K562 (cell line): Measurements from ENCODE around the gene YES1. TPM values are rescaled to one million over a fixed set of nuclear protein-coding genes. Genes with fewer than 3 reads are reported as not detected.

Source experiments
- ATAC-seq: fragments of 200-7000 bp; cut with Tn5 transposase; 3 replicates; pipeline ENCODE4 v1.9.1; 2020; ENCODE audit warnings: moderate library complexity
- BruUV-seq: library from RNA; stranded (reverse); fragments of 400-500 nt; replicated peaks from 2 replicates; lab custom pipeline; 2021; lab: Mats Ljungman, UMichigan
- CTCF ChIA-PET: fragments of 300-600 bp; formaldehyde crosslinking; extraction: SDS; loops from one replicate; lab custom pipeline; 2021; ENCODE audit warnings: low intra/inter-chr PET ratio; lab: Yijun Ruan, JAX
- POLR2A ChIA-PET: fragments of 300-600, 350-650 bp; sonication (Branson Sonifier 250); formaldehyde crosslinking; extraction: SDS; loops from one replicate; lab custom pipeline; 2021; ENCODE audit warnings: antibody characterized with exemption, inconsistent platforms; lab: Yijun Ruan, JAX
- DNase-seq, 4 experiments: peaks; one replicate each; pipeline versions ENCODE4 v3.0.0 to v3.0.0-alpha.2; 2011 to 2018; ENCODE audit warnings: low spot score in 3 of 4, mixed read lengths in 3 of 4; ENCODE audit errors: extremely low read depth in 1 of 4
- FAIRE-seq: peaks from 2 replicates; lab custom pipeline; 2011; peaks lifted over from hg19 to GRCh38; lab: Jason Lieb, UNC
- H2AFZ ChIP-seq: 2 replicates; pipeline ENCODE4 v1.6.0; 2011; ENCODE audit warnings: low read depth, low read length, control low read depth, inconsistent platforms
- H3K27ac ChIP-seq: fragments of 200-600 bp; 3 replicates; pipeline ENCODE4 v1.8.0; 2011; ENCODE audit warnings: low read depth, mild to moderate bottlenecking, control low read depth, inconsistent platforms, low read length, moderate library complexity, mixed read lengths; ENCODE audit errors: extremely low read depth
- H3K27me3 ChIP-seq, 2 experiments: fragments of 300-600 bp in 1 of 2; 2 replicates in 1 of 2; 3 replicates in 1 of 2; pipeline versions ENCODE4 v1.6.0 to v1.8.0; 2011; ENCODE audit warnings: inconsistent platforms in 2 of 2, low read length in 2 of 2, mild to moderate bottlenecking in 1 of 2, mixed read lengths in 1 of 2, moderate library complexity in 1 of 2; ENCODE audit not compliant: control insufficient read depth in 2 of 2, insufficient read depth in 2 of 2
- H3K36me3 ChIP-seq: fragments of 300-600 bp; 3 replicates; pipeline ENCODE4 v1.8.0; 2011; ENCODE audit warnings: mild to moderate bottlenecking, low read length, inconsistent platforms; ENCODE audit not compliant: control insufficient read depth, insufficient read depth
- H3K4me1 ChIP-seq, 2 experiments: fragments of 200-600 bp in 1 of 2; replicated peaks in 1 of 2; 2 replicates in 1 of 2; 3 replicates in 1 of 2; pipeline versions ENCODE4 v1.5.1 to v1.8.0; 2011; ENCODE audit warnings: inconsistent platforms in 2 of 2, low read length in 2 of 2, mild to moderate bottlenecking in 1 of 2, mixed read lengths in 1 of 2, moderate library complexity in 1 of 2; ENCODE audit not compliant: control insufficient read depth in 2 of 2, insufficient read depth in 2 of 2
- H3K4me2 ChIP-seq: 2 replicates; pipeline ENCODE4 v1.6.1; 2011; ENCODE audit warnings: low read length, control low read depth, inconsistent platforms, mixed read lengths; ENCODE audit not compliant: insufficient read depth
- H3K4me3 ChIP-seq: fragments of 200-600 bp; sonication (generic), shearing (Covaris generic); 2 replicates; pipeline ENCODE4 v1.5.1; 2016; ENCODE audit warnings: control low read depth, inconsistent platforms
- H3K79me2 ChIP-seq: fragments of 200-600 bp; 3 replicates; pipeline ENCODE4 v1.8.0; 2011; ENCODE audit warnings: low read length, inconsistent platforms; ENCODE audit not compliant: control insufficient read depth, insufficient read depth
- H3K9ac ChIP-seq, 2 experiments: 2 replicates each; pipeline versions ENCODE4 v1.6.0 to v1.6.1; 2011; ENCODE audit warnings: low read depth in 2 of 2, low read length in 2 of 2, control low read depth in 1 of 2, inconsistent platforms in 1 of 2, mild to moderate bottlenecking in 1 of 2, mixed read lengths in 1 of 2; ENCODE audit not compliant: insufficient read depth in 1 of 2
- H3K9me1 ChIP-seq: one replicate; pipeline ENCODE4 v1.6.0; 2011; ENCODE audit warnings: inconsistent platforms, mild to moderate bottlenecking, low read length, moderate library complexity; ENCODE audit not compliant: control insufficient read depth, insufficient read depth
- H3K9me3 ChIP-seq: replicated peaks from 2 replicates; pipeline ENCODE4 v1.5.1; 2011; ENCODE audit warnings: low read depth, low read length, inconsistent platforms; ENCODE audit not compliant: control insufficient read depth, insufficient read depth
- H4K20me1 ChIP-seq: replicated peaks from 2 replicates; pipeline ENCODE4 v1.6.1; 2011; ENCODE audit warnings: low read length, inconsistent platforms, mixed read lengths; ENCODE audit not compliant: control insufficient read depth, insufficient read depth
- CSDE1 ChIP-seq, 2 experiments: fragments of 450-650 bp; IDR thresholded peaks; 2 replicates each; pipeline ENCODE4 v1.6.1; 2016; ENCODE audit warnings: mild to moderate bottlenecking in 1 of 2
- ILK ChIP-seq: fragments of 450-650 bp; IDR thresholded peaks from 2 replicates; pipeline ENCODE4 v1.6.1; 2016; ENCODE audit warnings: missing genetic modification characterization, low read depth, mild to moderate bottlenecking, missing compliant biosample characterization, moderate library complexity, borderline replicate concordance
- KAT2B ChIP-seq: IDR thresholded peaks from one replicate; pipeline ENCODE4 v1.6.1; 2012; ENCODE audit warnings: low read depth, mild to moderate bottlenecking, control low read depth, inconsistent platforms, low read length, moderate library complexity
- REST ChIP-seq, 2 experiments: fragments of 450-650 bp; formaldehyde crosslinking in 1 of 2; IDR thresholded peaks; 2 replicates each; pipeline versions ENCODE4 v1.4.0 to v1.6.1; 2014 to 2020; ENCODE audit warnings: mild to moderate bottlenecking in 2 of 2, borderline replicate concordance in 1 of 2, low read depth in 1 of 2
- TRIM24 ChIP-seq, 2 experiments: fragments of 450-650 bp; IDR thresholded peaks; 2 replicates each; pipeline ENCODE4 v1.6.1; 2016
- WGBS: fragments of 100-300 bp; shearing (Covaris generic); methylation state at CpG from one replicate; pipeline ENCODE4 v1.1.6; 2016; ENCODE audit warnings: low coverage, mixed read lengths; ENCODE audit not compliant: insufficient coverage; ENCODE audit errors: missing lambda C conversion rate; 5-methylcytosine and 5-hydroxymethylcytosine counted together
- in situ Hi-C: fragments of 300-500 bp; cut with MboI; formaldehyde crosslinking; loops from 4 replicates; pipeline ENCODE4 v1.15.0; 2018; ENCODE audit warnings: inconsistent platforms, mixed read lengths
- intact Hi-C: fragments of 100-400 bp; cut with micrococcal nuclease; formaldehyde crosslinking; loops from 2 replicates; pipeline ENCODE4 v1.14.2; 2022
- polyA plus RNA-seq, 8 experiments: library from polyadenylated mRNA; depleted of rRNA in 4 of 8; stranded (reverse) in 5 of 8; unstranded in 3 of 8; fragments of >200 nt; fragmentation: Nextera tagmentation in 2 of 8; fragmentation: Illumina TruSeq in 1 of 8; extraction: Ambion mirVana in 2 of 8; extraction: Trizol in 1 of 8; gene quantifications; 2 replicates each; pipeline versions ENCODE4 v1.2.1 to v1.2.3, GENCODE V29; 2011 to 2014; ENCODE audit warnings: inconsistent platforms in 1 of 8, missing spikeins in 1 of 8
- total RNA-seq, 7 experiments: library from RNA; depleted of rRNA in 6 of 7; stranded (reverse); fragments of >200 nt in 6 of 7; fragmentation: Illumina TruSeq in 2 of 7; extraction: Trizol in 2 of 7; gene quantifications; 2 replicates each; pipeline versions ENCODE4 v1.2.1 to v1.2.3, GENCODE V29; 2011 to 2021; ENCODE audit warnings: low replicate concordance in 1 of 7

YES1 gene
- total and polyA plus RNA-seq, 9 of the 15 experiments (the other 6 are each of a cell fraction or from before 2014, with no cell fraction given), result 37.2 to 115 (median 77.7) TPM

- no peaks in the 10 kb centered on the region for H3K9me1 ChIP-seq
- H3K4me1 ChIP-seq, result peaks cover 16 to 34% of the 10 kb centered on the region in 2 experiments; a peak in 4 of 5 replicates
- H3K9me3 ChIP-seq, result no peaks in the 10 kb centered on the region
- no peaks in the 10 kb centered on the region for H3K36me3 ChIP-seq
- POLR2A ChIA-PET, result interaction anchor here (0.6 to 2.3 kb wide), 6 partner anchors 7 to 163 kb away, joined by 3 to 6 read pairs (median 3); no protein-coding TSS in a partner anchor
- no peak for ATAC-seq
- no peak overlapping the region for H3K4me3 ChIP-seq
- intact Hi-C loops (loop anchor here (5.0 to 10.0 kb wide), 2 partner anchors 157 to 339 kb away; no protein-coding TSS in a partner anchor), in situ Hi-C loops (loop anchor here (5.0 kb wide), 2 partner anchors 92 to 212 kb away; no protein-coding TSS in a partner anchor)
- WGBS, result 63% methylated on average over 8 of the region's 8 CpGs
- 0 out of 3 replicates have a peak, but pooled peaks cover 10% of the 10 kb centered on the region for H3K79me2 ChIP-seq
- H4K20me1 ChIP-seq, result no peaks in the 10 kb centered on the region
- CTCF ChIA-PET, result interaction anchor here (1.1 kb wide), 1 partner anchor 93 kb away, joined by 3 read pairs; no protein-coding TSS in a partner anchor
- BruUV-seq, result no TSS peak
- TF ChIP-seq ILK (tag), result no peak
- TF ChIP-seq TRIM24 (IDR thresholded peaks at IDR 0.05), result 0 out of 4 replicates have a peak, but pooled peaks of 1 of the 2 experiments have one; percentile 18
- TF ChIP-seq CSDE1 (IDR thresholded peaks at IDR 0.05), result no peak
- peak; percentile 94 for TF ChIP-seq REST (IDR thresholded peaks at IDR 0.05; ENCODE audit: borderline replicate concordance)
- no peak for TF ChIP-seq REST (CRISPR knock-in tag; IDR thresholded peaks at IDR 0.05; ENCODE audit: low read depth)
- TF ChIP-seq KAT2B, result no peak
- TF ChIP-seq, all 486 proteins: peak for 2
- Histone ChIP-seq H2AFZ (peak overlapping the region; percentile 61), H3K27ac (no peak overlapping the region), H3K9ac (no peak overlapping the region), H3K4me2 (no peak overlapping the region), H3K27me3 (no peaks in the 10 kb centered on the region)
- peak in 1 of 4 experiments; percentile 51 for DNase-seq
- FAIRE-seq, result no peak
Measured at GRCh38 chr18:834082-834720, 22.2 kb upstream of the YES1 start.
